Spleen (tissue), 11 donors: ENCODE measurements around the gene CYP24A1. TPM values are rescaled to one million over a fixed set of nuclear protein-coding genes. Genes with fewer than 3 reads are reported as not detected.

Source experiments
- DNase-seq: peaks from one replicate; pipeline ENCODE4 v3.0.0-alpha.2; 2020
- H3K27ac ChIP-seq, 8 donors: fragments of 200-600 bp; sonication (generic) in 7 of 8; 1 replicate in 4 of 8; 2 replicates in 4 of 8; pipeline versions ENCODE4 v1.5.0 to v1.8.0; 2016 to 2021; ENCODE audit warnings: inconsistent platforms in 4 of 8, mild to moderate bottlenecking in 4 of 8, moderate library complexity in 1 of 8
- H3K27me3 ChIP-seq, 7 donors: fragments of 200-600 bp; sonication (generic) in 6 of 7; replicated peaks in 1 of 7; 1 replicate in 4 of 7; 2 replicates in 3 of 7; pipeline versions ENCODE4 v1.5.0 to v1.8.0; 2016 to 2021; ENCODE audit warnings: inconsistent platforms in 3 of 7, mild to moderate bottlenecking in 1 of 7
- H3K36me3 ChIP-seq, 6 donors: fragments of 200-600 bp; sonication (generic) in 5 of 6; 1 replicate in 4 of 6; 2 replicates in 2 of 6; pipeline versions ENCODE4 v1.5.0 to v1.8.0; 2016 to 2021; ENCODE audit warnings: inconsistent platforms in 2 of 6
- H3K4me1 ChIP-seq, 6 donors: fragments of 200-600 bp; sonication (generic) in 5 of 6; 1 replicate in 3 of 6; 2 replicates in 3 of 6; pipeline versions ENCODE4 v1.5.0 to v1.8.0; 2016 to 2021; ENCODE audit warnings: inconsistent platforms in 3 of 6
- H3K4me3 ChIP-seq, 8 donors: fragments of 200-600 bp; sonication (generic) in 7 of 8; 1 replicate in 4 of 8; 2 replicates in 4 of 8; pipeline versions ENCODE4 v1.5.0 to v1.8.0; 2016 to 2021; ENCODE audit warnings: inconsistent platforms in 4 of 8, mild to moderate bottlenecking in 4 of 8, moderate library complexity in 2 of 8
- H3K9me3 ChIP-seq, 8 donors: fragments of 200-600 bp; sonication (generic) in 7 of 8; 1 replicate in 4 of 8; 2 replicates in 4 of 8; pipeline versions ENCODE4 v1.5.0 to v1.8.0; 2016 to 2021; ENCODE audit warnings: inconsistent platforms in 4 of 8
- POLR2A ChIP-seq, 3 donors: fragments of 450-650 bp; IDR thresholded peaks; one replicate each; pipeline ENCODE4 v1.5.1; 2017; ENCODE audit warnings: antibody characterized with exemption in 3 of 3, mild to moderate bottlenecking in 1 of 3
- POLR2AphosphoS5 ChIP-seq, 3 donors: sonication (generic); formaldehyde crosslinking; IDR thresholded peaks; one replicate each; pipeline ENCODE4 v1.5.1; 2017; ENCODE audit warnings: antibody characterized with exemption in 3 of 3
- WGBS, 5 donors: extraction: QIAGEN DNeasy Blood & Tissue Kit in 3 of 5; methylation state at CpG; one replicate each; pipeline versions ENCODE4 v1.1.5 to v1.1.7; 2013 to 2018; 5-methylcytosine and 5-hydroxymethylcytosine counted together
- intact Hi-C: fragments of 100-400 bp; cut with DNase I; formaldehyde crosslinking; loops from one replicate; pipeline ENCODE4 v1.15.0; 2023; ENCODE audit warnings: low total_unique reads
- polyA plus RNA-seq, 3 donors: library from polyadenylated mRNA; stranded (reverse); fragments of 200-250 nt; gene quantifications; one replicate each; pipeline ENCODE4 v1.2.1, GENCODE V29; 2013
- total RNA-seq, 7 donors: library from RNA; depleted of rRNA in 3 of 7; stranded (reverse); fragments of >200 nt in 3 of 7; fragmentation: NEBNext Ultra II Directional in 4 of 7; extraction: Animal tissue kit (Norgen Biotek cat#: 25700) in 4 of 7; gene quantifications; one replicate each; pipeline versions ENCODE4 v1.1.0 to v1.2.1, GENCODE V29; 2016 to 2021
- TF ChIP-seq, protein P1 (sequence below), 11 experiments: fragments of 200-600 bp in 7 of 11; fragments of 450-650 bp in 4 of 11; sonication (generic) in 4 of 11; IDR thresholded peaks in 8 of 11; conservative IDR thresholded peaks in 3 of 11; 1 replicate in 7 of 11; 2 replicates in 4 of 11; pipeline versions ENCODE4 v1.4.0 to v1.8.0; 2016 to 2021; ENCODE audit warnings: antibody characterized with exemption in 11 of 11, inconsistent platforms in 4 of 11, mild to moderate bottlenecking in 1 of 11
- donor health status: healthy with polysubstance abuse.
- donor health status: DM: no; HTN: no; CAD: no; lungs with moderate emphysema.
- donor health status: DM: no; HTN: no; CAD: no.
- donor health status: Bipolar disorder and iron deficiency.
- donor health status: healthy.
- donor health status: DM: no; HTN: no; CAD: no.
- donor health status: DM: yes; HTN: yes; CAD: no.

CYP24A1 gene
- total and polyA plus RNA-seq, 10 donors, result not detected

GRCh38 chr20:54172856-54173652, 732 bp downstream of the CYP24A1 start:
- TF ChIP-seq, protein P1, sequence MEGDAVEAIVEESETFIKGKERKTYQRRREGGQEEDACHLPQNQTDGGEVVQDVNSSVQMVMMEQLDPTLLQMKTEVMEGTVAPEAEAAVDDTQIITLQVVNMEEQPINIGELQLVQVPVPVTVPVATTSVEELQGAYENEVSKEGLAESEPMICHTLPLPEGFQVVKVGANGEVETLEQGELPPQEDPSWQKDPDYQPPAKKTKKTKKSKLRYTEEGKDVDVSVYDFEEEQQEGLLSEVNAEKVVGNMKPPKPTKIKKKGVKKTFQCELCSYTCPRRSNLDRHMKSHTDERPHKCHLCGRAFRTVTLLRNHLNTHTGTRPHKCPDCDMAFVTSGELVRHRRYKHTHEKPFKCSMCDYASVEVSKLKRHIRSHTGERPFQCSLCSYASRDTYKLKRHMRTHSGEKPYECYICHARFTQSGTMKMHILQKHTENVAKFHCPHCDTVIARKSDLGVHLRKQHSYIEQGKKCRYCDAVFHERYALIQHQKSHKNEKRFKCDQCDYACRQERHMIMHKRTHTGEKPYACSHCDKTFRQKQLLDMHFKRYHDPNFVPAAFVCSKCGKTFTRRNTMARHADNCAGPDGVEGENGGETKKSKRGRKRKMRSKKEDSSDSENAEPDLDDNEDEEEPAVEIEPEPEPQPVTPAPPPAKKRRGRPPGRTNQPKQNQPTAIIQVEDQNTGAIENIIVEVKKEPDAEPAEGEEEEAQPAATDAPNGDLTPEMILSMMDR (IDR thresholded peaks at IDR 0.05 in 8 of 11, conservative IDR thresholded peaks at IDR 0.05 in 3 of 11), result no peak
- no peak for TF ChIP-seq POLR2AphosphoS5 (IDR thresholded peaks at IDR 0.05)
- TF ChIP-seq POLR2A (IDR thresholded peaks at IDR 0.05), result no peak
- no peak for DNase-seq
- Histone ChIP-seq H3K27ac (no peak overlapping the region), H3K4me1 (peaks cover 0 to 29% (median 21%) of the 10 kb centered on the region in 6 donors), H3K27me3 (peaks cover 3 to 97% (median 53%) of the 10 kb centered on the region in 7 donors), H3K4me3 (peak overlapping the region in 1 of 8 donors; percentile 53), H3K9me3 (no peaks in the 10 kb centered on the region), H3K36me3 (no peaks in the 10 kb centered on the region)
- 2 to 4% (median 2%) methylated on average over 51 to 66 of the region's 66 CpGs for WGBS, 5 donors
- intact Hi-C loops, result no loop called here

DNA sequence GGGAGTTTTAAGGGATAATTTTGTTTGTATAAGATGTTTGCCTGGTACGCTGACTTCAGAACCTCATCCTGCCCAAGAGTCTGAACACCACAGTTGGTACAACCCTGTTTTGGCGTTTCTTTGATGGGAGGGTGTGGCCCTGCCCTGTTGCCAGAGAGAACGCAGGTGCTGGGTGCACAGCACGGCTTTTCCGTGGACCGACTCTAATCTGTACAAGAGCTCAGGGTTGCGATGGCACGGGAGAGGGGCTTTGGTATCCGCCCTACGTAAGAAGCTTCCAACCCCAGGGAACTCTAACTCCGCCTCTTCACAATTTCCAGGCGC, 1.3 kb downstream of the CYP24A1 start:
- Histone ChIP-seq H3K4me3 (no peak overlapping the region), H3K9me3 (no peaks in the 10 kb centered on the region), H3K27me3 (peaks cover 3 to 97% (median 53%) of the 10 kb centered on the region in 7 donors), H3K36me3 (no peaks in the 10 kb centered on the region), H3K4me1 (peaks cover 0 to 29% (median 21%) of the 10 kb centered on the region in 6 donors), H3K27ac (no peak overlapping the region)
- no peak for DNase-seq
- intact Hi-C loops, result no loop called here
- WGBS, 5 donors, result 14 to 18% (median 15%) methylated on average over 10 to 12 of the region's 12 CpGs
- TF ChIP-seq, protein P1 (IDR thresholded peaks at IDR 0.05 in 8 of 11, conservative IDR thresholded peaks at IDR 0.05 in 3 of 11), result no peak
- TF ChIP-seq POLR2AphosphoS5 (IDR thresholded peaks at IDR 0.05) (no peak), POLR2A (IDR thresholded peaks at IDR 0.05) (no peak)

- H3K27me3 ChIP-seq, result peaks cover 3 to 92% (median 46%) of the 10 kb centered on the region in 7 donors
- 63 to 80% (median 71%) methylated on average over 3 of the region's 3 CpGs for WGBS, 5 donors
- no peaks in the 10 kb centered on the region for H3K36me3 ChIP-seq
- intact Hi-C loops, result no loop called here
- H3K4me1 ChIP-seq, result peaks cover 0 to 29% (median 21%) of the 10 kb centered on the region in 6 donors
- DNase-seq, result no peak
- no peak overlapping the region for H3K27ac ChIP-seq
- H3K4me3 ChIP-seq, result no peak overlapping the region
- TF ChIP-seq POLR2AphosphoS5 (IDR thresholded peaks at IDR 0.05) (no peak), POLR2A (IDR thresholded peaks at IDR 0.05) (no peak)
- TF ChIP-seq, protein P1 (IDR thresholded peaks at IDR 0.05 in 8 of 11, conservative IDR thresholded peaks at IDR 0.05 in 3 of 11), result no peak
- H3K9me3 ChIP-seq, result no peaks in the 10 kb centered on the region
These were observed 2.8 kb downstream of the CYP24A1 start for GRCh38 chr20:54170963-54171362.

DNA sequence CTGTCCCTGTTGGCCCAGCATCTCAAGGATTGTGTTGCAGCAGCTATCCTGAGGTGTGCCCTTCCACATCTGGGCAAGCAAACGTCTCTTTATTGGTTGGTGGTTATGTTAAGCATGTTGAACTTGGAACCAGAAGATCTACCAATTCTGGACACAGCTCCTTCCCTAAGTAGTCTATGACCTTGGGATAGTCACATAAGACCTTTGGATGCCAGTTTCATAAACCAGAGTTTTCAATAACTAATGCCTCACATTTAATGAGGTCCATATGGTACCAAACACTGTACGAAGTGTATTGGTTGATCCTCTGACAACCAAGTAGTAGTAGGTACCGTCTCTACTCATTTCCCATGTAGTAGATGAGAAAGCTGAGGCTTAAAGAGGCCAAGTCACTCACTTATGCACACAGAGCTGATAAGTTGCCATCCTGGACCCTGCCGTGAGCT, 3.7 kb downstream of the CYP24A1 start:
- no peak overlapping the region for H3K4me3 ChIP-seq
- H3K36me3 ChIP-seq, result no peaks in the 10 kb centered on the region
- peaks cover 0 to 27% (median 21%) of the 10 kb centered on the region in 6 donors for H3K4me1 ChIP-seq
- WGBS, 5 donors, result 52 to 76% (median 66%) methylated on average over 4 of the region's 4 CpGs
- peaks cover 3 to 90% (median 46%) of the 10 kb centered on the region in 7 donors for H3K27me3 ChIP-seq
- no peaks in the 10 kb centered on the region for H3K9me3 ChIP-seq
- H3K27ac ChIP-seq, result no peak overlapping the region
- intact Hi-C loops, result no loop called here
- no peak for DNase-seq
- TF ChIP-seq POLR2A (IDR thresholded peaks at IDR 0.05) (no peak), POLR2AphosphoS5 (IDR thresholded peaks at IDR 0.05) (no peak)
- TF ChIP-seq, protein P1 (IDR thresholded peaks at IDR 0.05 in 8 of 11, conservative IDR thresholded peaks at IDR 0.05 in 3 of 11), result no peak
